Ovary (tissue), 9 donors: ENCODE results near the gene MKI67. TPM values are rescaled to one million over a fixed set of nuclear protein-coding genes. Genes with fewer than 3 reads are reported as not detected.

Source experiments
- DNase-seq, 5 donors: peaks; one replicate each; pipeline ENCODE4 v3.0.0-alpha.2; 2019 to 2020
- H3K27ac ChIP-seq, 2 donors: fragments of 200-600 bp; one replicate each; pipeline versions ENCODE4 v1.5.1 to v1.8.0; 2019 to 2022
- H3K27me3 ChIP-seq: fragments of 200-600 bp; one replicate; pipeline ENCODE4 v1.8.0; 2022
- H3K36me3 ChIP-seq: fragments of 200-600 bp; sonication (generic); one replicate; pipeline ENCODE4 v1.5.1; 2019
- H3K4me1 ChIP-seq: one replicate; pipeline ENCODE4 v1.8.1; 2013; ENCODE audit warnings: mild to moderate bottlenecking, moderate library complexity; ENCODE audit not compliant: insufficient read depth
- H3K4me3 ChIP-seq: fragments of 200-600 bp; sonication (generic); one replicate; pipeline ENCODE4 v1.5.1; 2017
- H3K9me3 ChIP-seq, 2 donors: fragments of 200-600 bp in 1 of 2; sonication (generic) in 1 of 2; one replicate each; pipeline versions ENCODE4 v1.5.1 to v1.8.1; 2013 to 2019; ENCODE audit warnings: mild to moderate bottlenecking in 1 of 2, moderate library complexity in 1 of 2
- CTCF ChIP-seq, 3 donors: fragments of 450-650 bp in 2 of 3; fragments of 200-600 bp in 1 of 3; IDR thresholded peaks; one replicate each; pipeline versions ENCODE4 v1.5.1 to v1.8.0; 2016 to 2022; ENCODE audit warnings: antibody characterized with exemption in 3 of 3, mild to moderate bottlenecking in 1 of 3
- EP300 ChIP-seq: sonication (generic); formaldehyde crosslinking; IDR thresholded peaks from one replicate; pipeline ENCODE4 v1.6.1; 2017; ENCODE audit warnings: antibody characterized with exemption
- POLR2A ChIP-seq: fragments of 450-650 bp; IDR thresholded peaks from one replicate; pipeline ENCODE4 v1.6.1; 2017; ENCODE audit warnings: antibody characterized with exemption, mild to moderate bottlenecking, moderate library complexity
- WGBS, 3 donors: extraction: QIAGEN DNeasy Blood & Tissue Kit in 1 of 3; methylation state at CpG; one replicate each; pipeline versions ENCODE4 v1.1.5 to v1.1.7; 2013 to 2017; 5-methylcytosine and 5-hydroxymethylcytosine counted together
- intact Hi-C, 4 donors: fragments of 100-400 bp; cut with DNase I; formaldehyde crosslinking; loops; one replicate each; pipeline versions ENCODE4 v1.11.0 to v1.15.1; 2022 to 2023
- polyA plus RNA-seq, 2 donors: library from polyadenylated mRNA; stranded (reverse); fragments of 200-250 nt in 1 of 2; fragments of 350-450 nt in 1 of 2; fragmentation: Illumina TruSeq in 1 of 2; extraction: RNeasy Lipid Tissue Mini Kit (QIAGEN cat#74804) in 1 of 2; gene quantifications; one replicate each; pipeline ENCODE4 v1.2.3, GENCODE V29; 2013 to 2014
- total RNA-seq, 7 donors: library from RNA; depleted of rRNA in 2 of 7; stranded (reverse); fragments of >200 nt in 2 of 7; fragmentation: NEBNext Ultra II Directional in 3 of 7; extraction: Animal tissue kit (Norgen Biotek cat#: 25700) in 3 of 7; gene quantifications; one replicate each; pipeline versions ENCODE4 v1.1.0 to v1.2.4, GENCODE V29; 2016 to 2023
- donor health status: DM: no; HTN: no; CAD: no; lungs with moderate emphysema.
- donor health status: DM: no; HTN: no; CAD: no.
- donor health status: Bipolar disorder and iron deficiency.
- donor health status: DM: yes; HTN: yes; CAD: no.
- donor health status: DM: no; HTN: no; CAD: no.
- donor health status: DM: yes; HTN: yes; CAD: no.

Gene MKI67
- total and polyA plus RNA-seq, 9 donors = 0.10 to 3.6 (median 0.71) TPM; not detected in 1

- H3K27ac ChIP-seq = no peak overlapping the region
- H3K27me3 ChIP-seq = no peaks in the 10 kb centered on the region
- no peaks in the 10 kb centered on the region for H3K9me3 ChIP-seq
- H3K4me3 ChIP-seq = no peak overlapping the region
- no peak for TF ChIP-seq CTCF (IDR thresholded peaks at IDR 0.05)
- TF ChIP-seq EP300 = no peak
- no peak for TF ChIP-seq POLR2A
- intact Hi-C loops = no loop called here
- peak in 1 of 5 donors; percentile 6 for DNase-seq
- peaks cover 4% of the 10 kb centered on the region for H3K4me1 ChIP-seq
- no peaks in the 10 kb centered on the region for H3K36me3 ChIP-seq
Measured at GRCh38 chr10:128050936-128051335, 75.3 kb downstream of the MKI67 start.

GRCh38 chr10:128050121-128050516, 76.1 kb downstream of the MKI67 start:
- Histone ChIP-seq H3K27me3 (no peaks in the 10 kb centered on the region), H3K36me3 (no peaks in the 10 kb centered on the region), H3K4me1 (peaks cover 4% of the 10 kb centered on the region), H3K27ac (no peak overlapping the region), H3K9me3 (no peaks in the 10 kb centered on the region), H3K4me3 (no peak overlapping the region)
- TF ChIP-seq CTCF (IDR thresholded peaks at IDR 0.05) (no peak), POLR2A (no peak), EP300 (no peak)
- 61 to 79% (median 67%) methylated on average over 1 of the region's 1 CpG for WGBS, 3 donors
- DNase-seq = no peak
- intact Hi-C loops = no loop called here

GRCh38 chr10:128049226-128050120, 76.8 kb downstream of the MKI67 start:
- H3K36me3 ChIP-seq = no peaks in the 10 kb centered on the region
- intact Hi-C loops = no loop called here
- 89 to 91% (median 89%) methylated on average over 23 of the region's 23 CpGs for WGBS, 3 donors
- H3K4me3 ChIP-seq = no peak overlapping the region
- DNase-seq = peak in 1 of 5 donors; percentile 10
- peaks cover 4% of the 10 kb centered on the region for H3K4me1 ChIP-seq
- no peak overlapping the region for H3K27ac ChIP-seq
- no peaks in the 10 kb centered on the region for H3K27me3 ChIP-seq
- H3K9me3 ChIP-seq = no peaks in the 10 kb centered on the region
- TF ChIP-seq CTCF (IDR thresholded peaks at IDR 0.05) = no peak
- no peak for TF ChIP-seq EP300
- no peak for TF ChIP-seq POLR2A

- Histone ChIP-seq H3K27me3 (no peaks in the 10 kb centered on the region), H3K27ac (no peak overlapping the region), H3K4me3 (no peak overlapping the region), H3K36me3 (no peaks in the 10 kb centered on the region), H3K4me1 (peaks cover 4% of the 10 kb centered on the region), H3K9me3 (no peaks in the 10 kb centered on the region)
- 81 to 94% (median 86%) methylated on average over 6 of the region's 6 CpGs for WGBS, 3 donors
- TF ChIP-seq EP300 (no peak), CTCF (IDR thresholded peaks at IDR 0.05) (no peak), POLR2A (no peak)
- DNase-seq = no peak
- intact Hi-C loops = no loop called here
Measured at GRCh38 chr10:128048819-128049210, 77.4 kb downstream of the MKI67 start.
